ENCODE data around the gene SPDYC. TPM values are rescaled to one million over a fixed set of nuclear protein-coding genes. Genes with fewer than 3 reads are reported as not detected.

SPDYC gene
- total and polyA plus RNA-seq, 9 of the 15 experiments (the other 6 are each of a cell fraction or from before 2014, with no cell fraction given) = 4.4 to 18.8 (median 9.2) TPM

DNA sequence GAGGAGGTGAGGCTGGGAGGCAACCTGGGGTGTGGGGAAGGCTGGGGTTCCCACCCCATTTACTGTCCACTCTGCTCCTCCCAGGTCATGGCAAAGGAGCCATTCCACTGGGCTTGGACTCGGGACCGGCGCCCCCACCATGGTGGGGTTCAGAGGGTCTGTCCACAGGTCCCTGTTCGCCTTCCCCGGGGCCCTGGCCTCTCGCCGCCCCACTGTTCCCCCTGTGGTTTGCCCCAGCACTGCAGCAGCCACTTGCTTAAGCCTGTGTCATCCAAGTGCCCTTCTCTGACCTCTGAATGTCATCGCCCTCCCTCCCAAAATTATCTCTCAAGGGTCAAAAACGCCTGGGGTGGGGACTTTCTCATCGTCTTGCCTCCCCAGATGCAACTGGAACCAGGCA is 2.6 kb downstream of the SPDYC start:
- H3K9me3 ChIP-seq (replicated peaks; ENCODE audit: control insufficient read depth, insufficient read depth, low read depth, low read length) = no peaks in the 10 kb centered on the region
- ATAC-seq (no peak), DNase-seq (ENCODE audit: extremely low read depth in 1 of 4, low spot score in 3 of 4) (peak in 1 of 4 experiments; percentile 37), FAIRE-seq (no peak)
- peaks cover 6% of the 10 kb centered on the region; the same call in 1 of the 3 replicates for H3K79me2 ChIP-seq (ENCODE audit: control insufficient read depth, insufficient read depth, low read length)
- intact Hi-C loops (cut with micrococcal nuclease) (no loop called here), in situ Hi-C loops (cut with MboI) (no loop called here)
- no peak overlapping the region for H2AFZ ChIP-seq (ENCODE audit: low read depth, low read length)
- no peaks in the 10 kb centered on the region for H3K9me1 ChIP-seq (ENCODE audit: control insufficient read depth, insufficient read depth, low read length)
- H3K27me3 ChIP-seq (ENCODE audit: control insufficient read depth in 2 of 2, insufficient read depth in 2 of 2, low read length in 2 of 2) = no peaks in the 10 kb centered on the region; a peak in 1 of 5 replicates
- CTCF ChIA-PET (ENCODE audit: low intra/inter-chr PET ratio) = no interaction called here
- H3K36me3 ChIP-seq (ENCODE audit: control insufficient read depth, insufficient read depth, low read length) = no peaks in the 10 kb centered on the region
- H3K9ac ChIP-seq (ENCODE audit: insufficient read depth in 1 of 2, low read depth in 2 of 2, low read length in 2 of 2) = peak overlapping the region in 1 of 2 experiments; percentile 83; a peak in 3 of 4 replicates
- H3K4me3 ChIP-seq = no peak overlapping the region
- no TSS peak for BruUV-seq (replicated peaks)
- POLR2A ChIA-PET = interaction anchor here (0.6 to 5.9 kb wide), 5 partner anchors 8 to 178 kb away, joined by 3 to 90 read pairs (median 4); partner anchors contain the start of genes CAPN1 and ZNHIT2
- 55% methylated on average over 10 of the region's 10 CpGs for WGBS (ENCODE audit: insufficient coverage, low coverage, missing lambda C conversion rate)
- TF ChIP-seq, protein P1, sequence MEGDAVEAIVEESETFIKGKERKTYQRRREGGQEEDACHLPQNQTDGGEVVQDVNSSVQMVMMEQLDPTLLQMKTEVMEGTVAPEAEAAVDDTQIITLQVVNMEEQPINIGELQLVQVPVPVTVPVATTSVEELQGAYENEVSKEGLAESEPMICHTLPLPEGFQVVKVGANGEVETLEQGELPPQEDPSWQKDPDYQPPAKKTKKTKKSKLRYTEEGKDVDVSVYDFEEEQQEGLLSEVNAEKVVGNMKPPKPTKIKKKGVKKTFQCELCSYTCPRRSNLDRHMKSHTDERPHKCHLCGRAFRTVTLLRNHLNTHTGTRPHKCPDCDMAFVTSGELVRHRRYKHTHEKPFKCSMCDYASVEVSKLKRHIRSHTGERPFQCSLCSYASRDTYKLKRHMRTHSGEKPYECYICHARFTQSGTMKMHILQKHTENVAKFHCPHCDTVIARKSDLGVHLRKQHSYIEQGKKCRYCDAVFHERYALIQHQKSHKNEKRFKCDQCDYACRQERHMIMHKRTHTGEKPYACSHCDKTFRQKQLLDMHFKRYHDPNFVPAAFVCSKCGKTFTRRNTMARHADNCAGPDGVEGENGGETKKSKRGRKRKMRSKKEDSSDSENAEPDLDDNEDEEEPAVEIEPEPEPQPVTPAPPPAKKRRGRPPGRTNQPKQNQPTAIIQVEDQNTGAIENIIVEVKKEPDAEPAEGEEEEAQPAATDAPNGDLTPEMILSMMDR (IDR thresholded peaks at IDR 0.05 in 2 of 3, conservative IDR thresholded peaks at IDR 0.05 in 1 of 3; ENCODE audit: insufficient read depth in 2 of 3, low read depth in 1 of 3, low read length in 3 of 3) = peak in 2 of 3 experiments; percentile 14 to 36; a peak in 1 of 6 replicates
- TF ChIP-seq, protein P2, sequence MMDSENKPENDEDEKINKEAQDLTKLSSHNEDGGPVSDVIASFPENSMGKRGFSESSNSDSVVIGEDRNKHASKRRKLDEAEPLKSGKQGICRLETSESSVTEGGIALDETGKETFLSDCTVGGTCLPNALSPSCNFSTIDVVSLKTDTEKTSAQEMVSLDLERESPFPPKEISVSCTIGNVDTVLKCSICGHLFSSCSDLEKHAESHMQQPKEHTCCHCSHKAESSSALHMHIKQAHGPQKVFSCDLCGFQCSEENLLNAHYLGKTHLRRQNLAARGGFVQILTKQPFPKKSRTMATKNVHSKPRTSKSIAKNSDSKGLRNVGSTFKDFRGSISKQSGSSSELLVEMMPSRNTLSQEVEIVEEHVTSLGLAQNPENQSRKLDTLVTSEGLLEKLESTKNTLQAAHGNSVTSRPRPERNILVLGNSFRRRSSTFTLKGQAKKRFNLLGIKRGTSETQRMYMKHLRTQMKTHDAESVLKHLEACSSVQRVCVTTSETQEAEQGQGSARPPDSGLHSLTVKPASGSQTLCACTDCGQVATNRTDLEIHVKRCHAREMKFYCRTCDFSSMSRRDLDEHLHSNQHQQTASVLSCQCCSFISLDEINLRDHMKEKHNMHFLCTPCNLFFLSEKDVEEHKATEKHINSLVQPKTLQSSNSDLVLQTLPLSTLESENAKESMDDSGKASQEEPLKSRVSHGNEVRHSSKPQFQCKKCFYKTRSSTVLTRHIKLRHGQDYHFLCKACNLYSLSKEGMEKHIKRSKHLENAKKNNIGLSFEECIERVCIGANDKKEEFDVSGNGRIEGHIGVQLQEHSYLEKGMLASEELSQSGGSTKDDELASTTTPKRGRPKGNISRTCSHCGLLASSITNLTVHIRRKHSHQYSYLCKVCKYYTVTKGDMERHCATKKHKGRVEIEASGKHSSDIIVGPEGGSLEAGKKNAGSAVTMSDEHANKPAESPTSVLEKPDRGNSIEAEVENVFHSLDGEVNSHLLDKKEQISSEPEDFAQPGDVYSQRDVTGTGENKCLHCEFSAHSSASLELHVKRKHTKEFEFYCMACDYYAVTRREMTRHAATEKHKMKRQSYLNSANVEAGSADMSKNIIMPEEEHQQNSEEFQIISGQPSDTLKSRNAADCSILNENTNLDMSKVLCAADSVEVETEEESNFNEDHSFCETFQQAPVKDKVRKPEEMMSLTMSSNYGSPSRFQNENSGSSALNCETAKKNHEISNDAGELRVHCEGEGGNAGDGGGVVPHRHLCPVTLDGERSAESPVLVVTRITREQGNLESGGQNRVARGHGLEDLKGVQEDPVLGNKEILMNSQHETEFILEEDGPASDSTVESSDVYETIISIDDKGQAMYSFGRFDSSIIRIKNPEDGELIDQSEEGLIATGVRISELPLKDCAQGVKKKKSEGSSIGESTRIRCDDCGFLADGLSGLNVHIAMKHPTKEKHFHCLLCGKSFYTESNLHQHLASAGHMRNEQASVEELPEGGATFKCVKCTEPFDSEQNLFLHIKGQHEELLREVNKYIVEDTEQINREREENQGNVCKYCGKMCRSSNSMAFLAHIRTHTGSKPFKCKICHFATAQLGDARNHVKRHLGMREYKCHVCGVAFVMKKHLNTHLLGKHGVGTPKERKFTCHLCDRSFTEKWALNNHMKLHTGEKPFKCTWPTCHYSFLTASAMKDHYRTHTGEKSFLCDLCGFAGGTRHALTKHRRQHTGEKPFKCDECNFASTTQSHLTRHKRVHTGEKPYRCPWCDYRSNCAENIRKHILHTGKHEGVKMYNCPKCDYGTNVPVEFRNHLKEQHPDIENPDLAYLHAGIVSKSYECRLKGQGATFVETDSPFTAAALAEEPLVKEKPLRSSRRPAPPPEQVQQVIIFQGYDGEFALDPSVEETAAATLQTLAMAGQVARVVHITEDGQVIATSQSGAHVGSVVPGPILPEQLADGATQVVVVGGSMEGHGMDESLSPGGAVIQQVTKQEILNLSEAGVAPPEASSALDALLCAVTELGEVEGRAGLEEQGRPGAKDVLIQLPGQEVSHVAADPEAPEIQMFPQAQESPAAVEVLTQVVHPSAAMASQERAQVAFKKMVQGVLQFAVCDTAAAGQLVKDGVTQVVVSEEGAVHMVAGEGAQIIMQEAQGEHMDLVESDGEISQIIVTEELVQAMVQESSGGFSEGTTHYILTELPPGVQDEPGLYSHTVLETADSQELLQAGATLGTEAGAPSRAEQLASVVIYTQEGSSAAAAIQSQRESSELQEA (IDR thresholded peaks at IDR 0.05; ENCODE audit: low read depth) = no peak
- peak; percentile 91 for TF ChIP-seq ESRRA (IDR thresholded peaks at IDR 0.05; ENCODE audit: borderline replicate concordance, low read depth)
- no peak overlapping the region; the same call in 2 of the 3 replicates for H3K27ac ChIP-seq (ENCODE audit: extremely low read depth, low read depth, low read length)
- H3K4me2 ChIP-seq (ENCODE audit: insufficient read depth, low read length) = peak overlapping the region; percentile 17; the same call in 1 of the 2 replicates
- H3K4me1 ChIP-seq (replicated peaks in 1 of 2; ENCODE audit: control insufficient read depth in 2 of 2, insufficient read depth in 2 of 2, low read length in 2 of 2) = peaks cover 47 to 50% of the 10 kb centered on the region in 2 experiments
- H4K20me1 ChIP-seq (replicated peaks; ENCODE audit: control insufficient read depth, insufficient read depth, low read length) = no peaks in the 10 kb centered on the region
